GM23338 (cell line): ENCODE measurements around the gene CDC42EP5. TPM values are rescaled to one million over a fixed set of nuclear protein-coding genes. Genes with fewer than 3 reads are reported as not detected.
"Not testable (repeated sequence)": the region's sequence is repeated elsewhere in the genome, so short reads cannot be mapped to it uniquely, and the experiment has no call there.

Source experiments
- ATAC-seq: fragments of 200-7000 bp; cut with Tn5 transposase; 3 replicates; pipeline ENCODE4 v1.9.1; 2020
- DNase-seq: peaks from one replicate; pipeline ENCODE4 v3.0.0-alpha.2; 2015; ENCODE audit warnings: low spot score
- H2AFZ ChIP-seq: fragments of 200-600 bp; sonication (generic); 2 replicates; pipeline ENCODE4 v1.8.0; 2016; ENCODE audit warnings: antibody characterized with exemption, mild to moderate bottlenecking, moderate library complexity
- H3F3A ChIP-seq: fragments of 200-600 bp; sonication (generic); replicated peaks from 2 replicates; pipeline ENCODE4 v1.8.0; 2017; ENCODE audit warnings: antibody characterized with exemption, mixed run types, low read depth
- H3K27ac ChIP-seq: fragments of 200-600 bp; sonication (generic); 2 replicates; pipeline ENCODE4 v1.6.1; 2016; ENCODE audit warnings: low read depth
- H3K27me3 ChIP-seq: fragments of 200-600 bp; sonication (generic); 2 replicates; pipeline ENCODE4 v1.8.0; 2016; ENCODE audit warnings: mild to moderate bottlenecking, mixed run types, moderate library complexity; ENCODE audit not compliant: insufficient read depth
- H3K36me3 ChIP-seq: fragments of 200-600 bp; sonication (generic); 2 replicates; pipeline ENCODE4 v1.8.0; 2016; ENCODE audit warnings: mild to moderate bottlenecking; ENCODE audit not compliant: insufficient read depth
- H3K4me1 ChIP-seq: fragments of 200-600 bp; sonication (generic); 2 replicates; pipeline ENCODE4 v1.8.0; 2016; ENCODE audit warnings: mild to moderate bottlenecking, moderate library complexity; ENCODE audit not compliant: insufficient read depth
- H3K4me2 ChIP-seq: fragments of 200-600 bp; sonication (generic); 2 replicates; pipeline ENCODE4 v1.7.1; 2017; ENCODE audit warnings: mixed run types
- H3K4me3 ChIP-seq: fragments of 200-600 bp; sonication (generic); 2 replicates; pipeline ENCODE4 v1.6.1; 2016; ENCODE audit warnings: mixed run types
- H3K79me2 ChIP-seq: fragments of 200-600 bp; sonication (generic); replicated peaks from 2 replicates; pipeline ENCODE4 v1.8.0; 2017; ENCODE audit warnings: mild to moderate bottlenecking; ENCODE audit not compliant: insufficient read depth
- H3K9me2 ChIP-seq: fragments of 200-600 bp; sonication (generic); 2 replicates; pipeline ENCODE4 v1.8.0; 2017; ENCODE audit not compliant: insufficient read depth
- H4K20me1 ChIP-seq: fragments of 200-600 bp; sonication (generic); replicated peaks from 2 replicates; pipeline ENCODE4 v1.8.0; 2017; ENCODE audit warnings: mild to moderate bottlenecking; ENCODE audit not compliant: insufficient read depth
- H3K27ac Mint-ChIP-seq: 2 replicates; pipeline ENCODE4 v1.8.0; 2020; ENCODE audit warnings: inconsistent platforms, mild to moderate bottlenecking, moderate library complexity, mixed read lengths
- H3K27me3 Mint-ChIP-seq: 3 replicates; pipeline ENCODE4 v1.8.0; 2022; ENCODE audit warnings: low read depth, mild to moderate bottlenecking, moderate library complexity, mixed read lengths, inconsistent platforms; ENCODE audit not compliant: insufficient read depth, poor library complexity
- H3K36me3 Mint-ChIP-seq: 3 replicates; pipeline ENCODE4 v1.8.0; 2021; ENCODE audit warnings: low read depth, mild to moderate bottlenecking, inconsistent platforms, moderate library complexity, mixed read lengths
- H3K4me1 Mint-ChIP-seq: 3 replicates; pipeline ENCODE4 v1.8.0; 2020; ENCODE audit warnings: mild to moderate bottlenecking, inconsistent platforms, mixed read lengths
- H3K4me3 Mint-ChIP-seq: 3 replicates; pipeline ENCODE4 v1.8.0; 2021; ENCODE audit warnings: moderate library complexity, mild to moderate bottlenecking, inconsistent platforms, mixed read lengths
- H3K9me3 Mint-ChIP-seq: 3 replicates; pipeline ENCODE4 v1.8.0; 2020; ENCODE audit warnings: moderate library complexity, mild to moderate bottlenecking, inconsistent platforms, mixed read lengths
- EZH2phosphoT487 ChIP-seq: fragments of 200-600 bp; sonication (generic); IDR thresholded peaks from one replicate; pipeline ENCODE4 v1.8.1; 2018; ENCODE audit warnings: antibody characterized with exemption; ENCODE audit not compliant: unreplicated experiment
- POLR2AphosphoS5 ChIP-seq: IDR thresholded peaks from 2 replicates; pipeline ENCODE4 v1.6.1; 2016; ENCODE audit warnings: antibody characterized with exemption, low read depth
- STAT1 ChIP-seq: IDR thresholded peaks from one replicate; pipeline ENCODE4 v1.6.1; 2016; ENCODE audit warnings: antibody characterized with exemption; ENCODE audit not compliant: unreplicated experiment
- ZNF114 ChIP-seq: fragments of 250-450 bp; sonication (Bioruptor Pico); IDR thresholded peaks from 2 replicates; pipeline ENCODE4 v1.5.0; 2020; ENCODE audit warnings: mild to moderate bottlenecking, moderate library complexity
- ZNF331 ChIP-seq: fragments of 250-450 bp; sonication (Bioruptor Pico); IDR thresholded peaks from 2 replicates; pipeline ENCODE4 v1.5.0; 2020; ENCODE audit warnings: low read depth, mild to moderate bottlenecking, moderate library complexity
- polyA plus RNA-seq: library from polyadenylated mRNA; unstranded; fragments of >200 nt; fragmentation: Nextera tagmentation; extraction: Ambion mirVana; gene quantifications from 2 replicates; pipeline ENCODE4 v1.2.1, GENCODE V29; 2016
- total RNA-seq: library from RNA; depleted of rRNA; stranded (reverse); fragments of >200 nt; shearing (Covaris generic); gene quantifications from 2 replicates; pipeline ENCODE4 v1.2.3, GENCODE V29; 2014
- TF ChIP-seq, protein P1 (sequence below): fragments of 250-450 bp; sonication (Bioruptor Pico); IDR thresholded peaks from 2 replicates; pipeline ENCODE4 v1.5.0; 2020; ENCODE audit warnings: mild to moderate bottlenecking, moderate library complexity
- TF ChIP-seq, protein P2 (sequence below): IDR thresholded peaks from one replicate; pipeline ENCODE4 v1.6.1; 2018; ENCODE audit warnings: antibody characterized with exemption; ENCODE audit not compliant: unreplicated experiment

CDC42EP5 gene
- total and polyA plus RNA-seq, 2 experiments from 2014 or later, result 1.4 to 3.4 TPM

DNA sequence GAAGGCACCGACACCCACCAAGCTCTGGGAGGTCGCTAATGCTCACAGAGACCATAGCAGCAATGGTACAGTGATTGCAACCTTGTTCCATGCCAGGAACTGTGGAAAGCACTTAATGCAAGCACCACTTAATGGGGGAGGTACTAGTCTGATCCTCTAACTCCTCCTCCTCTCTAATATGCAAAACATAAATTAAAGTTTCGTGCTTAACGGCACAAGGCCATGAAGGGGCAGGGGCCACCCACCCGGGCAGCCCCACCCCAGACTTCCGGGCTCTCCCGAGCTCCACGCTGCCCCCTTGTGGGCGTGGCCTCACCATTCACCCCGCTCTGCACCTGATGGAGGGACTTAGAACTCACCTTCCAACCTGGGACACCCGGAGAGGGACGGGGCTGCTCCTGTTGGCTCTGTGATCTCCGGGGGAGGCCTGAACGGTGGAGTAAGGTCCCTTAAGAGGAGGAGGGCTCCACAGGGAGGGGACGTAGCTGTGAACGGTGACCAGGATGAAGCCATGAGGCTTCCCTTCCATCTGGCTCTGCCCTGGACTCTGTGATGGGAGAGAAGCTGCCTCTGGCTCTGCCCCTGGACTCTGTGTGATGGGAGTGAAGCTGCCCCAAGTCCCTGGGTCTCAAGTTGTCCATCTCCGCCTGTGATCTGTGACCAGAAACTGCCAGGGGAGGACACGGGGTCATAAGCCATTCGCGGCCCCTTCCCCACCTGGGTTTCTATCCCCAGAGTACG lies 36.3 kb upstream of the CDC42EP5 start:
- not testable (repeated sequence) for H3K36me3 ChIP-seq, H3K27me3 ChIP-seq, H3F3A ChIP-seq, H3K79me2 ChIP-seq, H3K4me3 Mint-ChIP-seq, DNase-seq, H2AFZ ChIP-seq, H4K20me1 ChIP-seq, H3K27ac ChIP-seq, H3K4me1 ChIP-seq, H3K4me1 Mint-ChIP-seq, H3K9me2 ChIP-seq, H3K4me3 ChIP-seq, H3K4me2 ChIP-seq, H3K27me3 Mint-ChIP-seq, H3K27ac Mint-ChIP-seq
- ATAC-seq, result peak; percentile 89
- Mint-ChIP-seq H3K36me3 (peaks cover 30% of the 10 kb centered on the region; the same call in 2 of the 3 replicates), H3K9me3 (peaks cover 85% of the 10 kb centered on the region)

DNA sequence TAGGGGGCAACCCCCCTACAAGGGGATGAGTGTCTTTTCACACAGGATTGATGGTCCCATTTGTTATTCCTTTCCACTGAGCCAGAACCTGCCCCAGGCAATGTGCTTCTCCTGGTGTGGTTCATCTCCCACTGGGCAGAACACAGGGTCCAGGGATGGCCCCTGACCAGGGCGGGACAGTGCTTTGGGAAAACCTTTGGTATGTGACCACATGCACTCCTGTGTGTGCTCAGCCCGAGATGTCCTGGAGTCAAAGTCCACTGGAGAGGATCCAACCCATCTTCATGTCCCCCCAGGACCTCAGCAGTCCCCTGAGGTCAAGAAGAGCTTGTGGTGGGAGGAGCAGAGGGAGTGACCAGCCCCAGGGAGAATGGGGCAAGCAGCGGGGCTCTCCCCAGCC lies 35.4 kb upstream of the CDC42EP5 start:
- not testable (repeated sequence) for H3K4me1 ChIP-seq, DNase-seq, H3K4me3 Mint-ChIP-seq, H3K27me3 ChIP-seq, H3F3A ChIP-seq, H3K27ac Mint-ChIP-seq, H2AFZ ChIP-seq, ATAC-seq, H3K27me3 Mint-ChIP-seq, H3K4me1 Mint-ChIP-seq, H3K9me2 ChIP-seq, H3K79me2 ChIP-seq, H4K20me1 ChIP-seq, H3K4me2 ChIP-seq, H3K36me3 ChIP-seq, H3K27ac ChIP-seq, H3K4me3 ChIP-seq
- peaks cover 85% of the 10 kb centered on the region for H3K9me3 Mint-ChIP-seq
- peaks cover 32% of the 10 kb centered on the region; the same call in 2 of the 3 replicates for H3K36me3 Mint-ChIP-seq

DNA sequence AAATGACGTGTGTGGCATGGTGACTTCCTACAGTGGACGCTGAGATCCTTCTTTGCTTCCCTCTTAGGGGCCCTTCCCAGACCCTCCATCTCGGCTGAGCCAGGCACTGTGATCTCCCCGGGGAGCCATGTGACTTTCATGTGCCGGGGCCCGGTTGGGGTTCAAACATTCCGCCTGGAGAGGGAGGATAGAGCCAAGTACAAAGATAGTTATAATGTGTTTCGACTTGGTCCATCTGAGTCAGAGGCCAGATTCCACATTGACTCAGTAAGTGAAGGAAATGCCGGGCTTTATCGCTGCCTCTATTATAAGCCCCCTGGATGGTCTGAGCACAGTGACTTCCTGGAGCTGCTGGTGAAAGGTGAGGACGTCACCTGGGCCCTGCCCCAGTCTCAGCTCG lies 34.7 kb upstream of the CDC42EP5 start:
- Histone ChIP-seq H2AFZ (no peak overlapping the region), H3K27ac (no peak overlapping the region), H3K4me1 (no peaks in the 10 kb centered on the region), H3K27me3 (no peaks in the 10 kb centered on the region), H3K9me2 (no peaks in the 10 kb centered on the region), H3K36me3 (no peaks in the 10 kb centered on the region), H3K4me2 (no peak overlapping the region), H3K4me3 (no peak overlapping the region), H4K20me1 (no peaks in the 10 kb centered on the region), H3F3A (no peaks in the 10 kb centered on the region), H3K79me2 (no peaks in the 10 kb centered on the region)
- H3K4me3 Mint-ChIP-seq, result no peak overlapping the region
- H3K9me3 Mint-ChIP-seq, result peaks cover 84% of the 10 kb centered on the region
- H3K4me1 Mint-ChIP-seq, result no peaks in the 10 kb centered on the region
- no peak overlapping the region for H3K27ac Mint-ChIP-seq
- no peak for DNase-seq
- no peak for ATAC-seq
- peaks cover 32% of the 10 kb centered on the region; the same call in 2 of the 3 replicates for H3K36me3 Mint-ChIP-seq
- peaks cover 3% of the 10 kb centered on the region for H3K27me3 Mint-ChIP-seq
- TF ChIP-seq, protein P1, sequence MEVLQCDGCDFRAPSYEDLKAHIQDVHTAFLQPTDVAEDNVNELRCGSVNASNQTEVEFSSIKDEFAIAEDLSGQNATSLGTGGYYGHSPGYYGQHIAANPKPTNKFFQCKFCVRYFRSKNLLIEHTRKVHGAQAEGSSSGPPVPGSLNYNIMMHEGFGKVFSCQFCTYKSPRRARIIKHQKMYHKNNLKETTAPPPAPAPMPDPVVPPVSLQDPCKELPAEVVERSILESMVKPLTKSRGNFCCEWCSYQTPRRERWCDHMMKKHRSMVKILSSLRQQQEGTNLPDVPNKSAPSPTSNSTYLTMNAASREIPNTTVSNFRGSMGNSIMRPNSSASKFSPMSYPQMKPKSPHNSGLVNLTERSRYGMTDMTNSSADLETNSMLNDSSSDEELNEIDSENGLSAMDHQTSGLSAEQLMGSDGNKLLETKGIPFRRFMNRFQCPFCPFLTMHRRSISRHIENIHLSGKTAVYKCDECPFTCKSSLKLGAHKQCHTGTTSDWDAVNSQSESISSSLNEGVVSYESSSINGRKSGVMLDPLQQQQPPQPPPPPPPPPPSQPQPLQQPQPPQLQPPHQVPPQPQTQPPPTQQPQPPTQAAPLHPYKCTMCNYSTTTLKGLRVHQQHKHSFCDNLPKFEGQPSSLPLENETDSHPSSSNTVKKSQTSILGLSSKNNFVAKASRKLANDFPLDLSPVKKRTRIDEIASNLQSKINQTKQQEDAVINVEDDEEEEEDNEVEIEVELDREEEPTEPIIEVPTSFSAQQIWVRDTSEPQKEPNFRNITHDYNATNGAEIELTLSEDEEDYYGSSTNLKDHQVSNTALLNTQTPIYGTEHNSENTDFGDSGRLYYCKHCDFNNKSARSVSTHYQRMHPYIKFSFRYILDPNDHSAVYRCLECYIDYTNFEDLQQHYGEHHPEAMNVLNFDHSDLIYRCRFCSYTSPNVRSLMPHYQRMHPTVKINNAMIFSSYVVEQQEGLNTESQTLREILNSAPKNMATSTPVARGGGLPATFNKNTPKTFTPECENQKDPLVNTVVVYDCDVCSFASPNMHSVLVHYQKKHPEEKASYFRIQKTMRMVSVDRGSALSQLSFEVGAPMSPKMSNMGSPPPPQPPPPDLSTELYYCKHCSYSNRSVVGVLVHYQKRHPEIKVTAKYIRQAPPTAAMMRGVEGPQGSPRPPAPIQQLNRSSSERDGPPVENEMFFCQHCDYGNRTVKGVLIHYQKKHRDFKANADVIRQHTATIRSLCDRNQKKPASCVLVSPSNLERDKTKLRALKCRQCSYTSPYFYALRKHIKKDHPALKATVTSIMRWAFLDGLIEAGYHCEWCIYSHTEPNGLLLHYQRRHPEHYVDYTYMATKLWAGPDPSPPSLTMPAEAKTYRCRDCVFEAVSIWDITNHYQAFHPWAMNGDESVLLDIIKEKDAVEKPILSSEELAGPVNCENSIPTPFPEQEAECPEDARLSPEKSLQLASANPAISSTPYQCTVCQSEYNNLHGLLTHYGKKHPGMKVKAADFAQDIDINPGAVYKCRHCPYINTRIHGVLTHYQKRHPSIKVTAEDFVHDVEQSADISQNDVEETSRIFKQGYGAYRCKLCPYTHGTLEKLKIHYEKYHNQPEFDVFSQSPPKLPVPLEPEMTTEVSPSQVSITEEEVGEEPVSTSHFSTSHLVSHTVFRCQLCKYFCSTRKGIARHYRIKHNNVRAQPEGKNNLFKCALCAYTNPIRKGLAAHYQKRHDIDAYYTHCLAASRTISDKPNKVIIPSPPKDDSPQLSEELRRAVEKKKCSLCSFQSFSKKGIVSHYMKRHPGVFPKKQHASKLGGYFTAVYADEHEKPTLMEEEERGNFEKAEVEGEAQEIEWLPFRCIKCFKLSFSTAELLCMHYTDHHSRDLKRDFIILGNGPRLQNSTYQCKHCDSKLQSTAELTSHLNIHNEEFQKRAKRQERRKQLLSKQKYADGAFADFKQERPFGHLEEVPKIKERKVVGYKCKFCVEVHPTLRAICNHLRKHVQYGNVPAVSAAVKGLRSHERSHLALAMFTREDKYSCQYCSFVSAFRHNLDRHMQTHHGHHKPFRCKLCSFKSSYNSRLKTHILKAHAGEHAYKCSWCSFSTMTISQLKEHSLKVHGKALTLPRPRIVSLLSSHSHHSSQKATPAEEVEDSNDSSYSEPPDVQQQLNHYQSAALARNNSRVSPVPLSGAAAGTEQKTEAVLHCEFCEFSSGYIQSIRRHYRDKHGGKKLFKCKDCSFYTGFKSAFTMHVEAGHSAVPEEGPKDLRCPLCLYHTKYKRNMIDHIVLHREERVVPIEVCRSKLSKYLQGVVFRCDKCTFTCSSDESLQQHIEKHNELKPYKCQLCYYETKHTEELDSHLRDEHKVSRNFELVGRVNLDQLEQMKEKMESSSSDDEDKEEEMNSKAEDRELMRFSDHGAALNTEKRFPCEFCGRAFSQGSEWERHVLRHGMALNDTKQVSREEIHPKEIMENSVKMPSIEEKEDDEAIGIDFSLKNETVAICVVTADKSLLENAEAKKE, result no peak
- TF ChIP-seq ZNF114 (no peak), STAT1 (no peak), EZH2phosphoT487 (no peak), POLR2AphosphoS5 (no peak), ZNF331 (CRISPR knock-in tag) (no peak)
- TF ChIP-seq, protein P2, sequence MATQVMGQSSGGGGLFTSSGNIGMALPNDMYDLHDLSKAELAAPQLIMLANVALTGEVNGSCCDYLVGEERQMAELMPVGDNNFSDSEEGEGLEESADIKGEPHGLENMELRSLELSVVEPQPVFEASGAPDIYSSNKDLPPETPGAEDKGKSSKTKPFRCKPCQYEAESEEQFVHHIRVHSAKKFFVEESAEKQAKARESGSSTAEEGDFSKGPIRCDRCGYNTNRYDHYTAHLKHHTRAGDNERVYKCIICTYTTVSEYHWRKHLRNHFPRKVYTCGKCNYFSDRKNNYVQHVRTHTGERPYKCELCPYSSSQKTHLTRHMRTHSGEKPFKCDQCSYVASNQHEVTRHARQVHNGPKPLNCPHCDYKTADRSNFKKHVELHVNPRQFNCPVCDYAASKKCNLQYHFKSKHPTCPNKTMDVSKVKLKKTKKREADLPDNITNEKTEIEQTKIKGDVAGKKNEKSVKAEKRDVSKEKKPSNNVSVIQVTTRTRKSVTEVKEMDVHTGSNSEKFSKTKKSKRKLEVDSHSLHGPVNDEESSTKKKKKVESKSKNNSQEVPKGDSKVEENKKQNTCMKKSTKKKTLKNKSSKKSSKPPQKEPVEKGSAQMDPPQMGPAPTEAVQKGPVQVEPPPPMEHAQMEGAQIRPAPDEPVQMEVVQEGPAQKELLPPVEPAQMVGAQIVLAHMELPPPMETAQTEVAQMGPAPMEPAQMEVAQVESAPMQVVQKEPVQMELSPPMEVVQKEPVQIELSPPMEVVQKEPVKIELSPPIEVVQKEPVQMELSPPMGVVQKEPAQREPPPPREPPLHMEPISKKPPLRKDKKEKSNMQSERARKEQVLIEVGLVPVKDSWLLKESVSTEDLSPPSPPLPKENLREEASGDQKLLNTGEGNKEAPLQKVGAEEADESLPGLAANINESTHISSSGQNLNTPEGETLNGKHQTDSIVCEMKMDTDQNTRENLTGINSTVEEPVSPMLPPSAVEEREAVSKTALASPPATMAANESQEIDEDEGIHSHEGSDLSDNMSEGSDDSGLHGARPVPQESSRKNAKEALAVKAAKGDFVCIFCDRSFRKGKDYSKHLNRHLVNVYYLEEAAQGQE, result no peak
